Vagina (tissue), 2 donors: ENCODE results near the gene QARS1. TPM values are rescaled to one million over a fixed set of nuclear protein-coding genes. Genes with fewer than 3 reads are reported as not detected.

ENCODE experiments used
- DNase-seq, 2 donors: peaks; one replicate each; pipeline ENCODE4 v3.0.0-alpha.2; 2017; ENCODE audit errors: extremely low spot score in 2 of 2
- H3K27ac ChIP-seq: fragments of 200-600 bp; sonication (generic); one replicate; pipeline ENCODE4 v1.5.1; 2019
- H3K27me3 ChIP-seq: fragments of 200-600 bp; sonication (generic); one replicate; pipeline ENCODE4 v1.5.1; 2019
- H3K36me3 ChIP-seq, 2 donors: fragments of 200-600 bp; sonication (generic); one replicate each; pipeline ENCODE4 v1.5.1; 2017 to 2019
- H3K4me1 ChIP-seq: fragments of 200-600 bp; sonication (generic); one replicate; pipeline ENCODE4 v1.5.1; 2019
- H3K4me3 ChIP-seq, 2 donors: fragments of 200-600 bp; sonication (generic); 1 replicate in 1 of 2; 2 replicates in 1 of 2; pipeline ENCODE4 v1.5.1; 2016 to 2019
- H3K9me3 ChIP-seq: fragments of 200-600 bp; sonication (generic); one replicate; pipeline ENCODE4 v1.5.1; 2019
- POLR2A ChIP-seq, 2 donors: fragments of 450-650 bp; IDR thresholded peaks; one replicate each; pipeline ENCODE4 v1.6.1; 2017; ENCODE audit warnings: antibody characterized with exemption in 2 of 2, mild to moderate bottlenecking in 2 of 2, moderate library complexity in 2 of 2
- POLR2AphosphoS5 ChIP-seq, 2 donors: sonication (generic); formaldehyde crosslinking; IDR thresholded peaks; one replicate each; pipeline ENCODE4 v1.9.0; 2017; ENCODE audit warnings: antibody characterized with exemption in 2 of 2, mild to moderate bottlenecking in 2 of 2, low read depth in 1 of 2; ENCODE audit not compliant: insufficient read depth in 1 of 2
- intact Hi-C: fragments of 100-400 bp; cut with DNase I; formaldehyde crosslinking; loops from one replicate; pipeline ENCODE4 v1.15.1; 2023
- total RNA-seq: library from RNA; depleted of rRNA; stranded (reverse); fragments of >200 nt; gene quantifications from one replicate; pipeline ENCODE4 v1.2.3, GENCODE V29; 2016
- TF ChIP-seq, protein P1 (sequence below), 3 experiments: fragments of 450-650 bp in 2 of 3; fragments of 200-600 bp in 1 of 3; sonication (generic) in 1 of 3; IDR thresholded peaks; one replicate each; pipeline ENCODE4 v1.5.1; 2017 to 2019; ENCODE audit warnings: antibody characterized with exemption in 3 of 3, mild to moderate bottlenecking in 2 of 3, moderate library complexity in 2 of 3

The QARS1 gene
- total RNA-seq, 1 donor from 2014 or later = 223 TPM

GRCh38 chr3:49135499-49135898 is 30.9 kb upstream of the QARS1 start:
- H3K27ac ChIP-seq = no peak overlapping the region
- no peaks in the 10 kb centered on the region for H3K9me3 ChIP-seq
- peaks cover 26% of the 10 kb centered on the region for H3K4me1 ChIP-seq
- H3K4me3 ChIP-seq = no peak overlapping the region
- H3K27me3 ChIP-seq = no peaks in the 10 kb centered on the region
- TF ChIP-seq, protein P1, sequence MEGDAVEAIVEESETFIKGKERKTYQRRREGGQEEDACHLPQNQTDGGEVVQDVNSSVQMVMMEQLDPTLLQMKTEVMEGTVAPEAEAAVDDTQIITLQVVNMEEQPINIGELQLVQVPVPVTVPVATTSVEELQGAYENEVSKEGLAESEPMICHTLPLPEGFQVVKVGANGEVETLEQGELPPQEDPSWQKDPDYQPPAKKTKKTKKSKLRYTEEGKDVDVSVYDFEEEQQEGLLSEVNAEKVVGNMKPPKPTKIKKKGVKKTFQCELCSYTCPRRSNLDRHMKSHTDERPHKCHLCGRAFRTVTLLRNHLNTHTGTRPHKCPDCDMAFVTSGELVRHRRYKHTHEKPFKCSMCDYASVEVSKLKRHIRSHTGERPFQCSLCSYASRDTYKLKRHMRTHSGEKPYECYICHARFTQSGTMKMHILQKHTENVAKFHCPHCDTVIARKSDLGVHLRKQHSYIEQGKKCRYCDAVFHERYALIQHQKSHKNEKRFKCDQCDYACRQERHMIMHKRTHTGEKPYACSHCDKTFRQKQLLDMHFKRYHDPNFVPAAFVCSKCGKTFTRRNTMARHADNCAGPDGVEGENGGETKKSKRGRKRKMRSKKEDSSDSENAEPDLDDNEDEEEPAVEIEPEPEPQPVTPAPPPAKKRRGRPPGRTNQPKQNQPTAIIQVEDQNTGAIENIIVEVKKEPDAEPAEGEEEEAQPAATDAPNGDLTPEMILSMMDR (IDR thresholded peaks at IDR 0.05) = no peak
- TF ChIP-seq POLR2AphosphoS5 (IDR thresholded peaks at IDR 0.05; ENCODE audit: insufficient read depth in 1 of 2, low read depth in 1 of 2) = no peak
- no peak for TF ChIP-seq POLR2A (IDR thresholded peaks at IDR 0.05)
- no peak for DNase-seq
- peaks cover 0 to 6% of the 10 kb centered on the region in 2 donors for H3K36me3 ChIP-seq
- intact Hi-C loops = no loop called here

- DNase-seq = no peak
- Histone ChIP-seq H3K36me3 (peaks cover 0 to 6% of the 10 kb centered on the region in 2 donors), H3K4me1 (peaks cover 34% of the 10 kb centered on the region), H3K27me3 (no peaks in the 10 kb centered on the region), H3K4me3 (peak overlapping the region; percentile 87 to 90), H3K9me3 (no peaks in the 10 kb centered on the region), H3K27ac (peak overlapping the region; percentile 93)
- intact Hi-C loops = no loop called here
- TF ChIP-seq, protein P1 (IDR thresholded peaks at IDR 0.05) = no peak
- TF ChIP-seq POLR2AphosphoS5 (IDR thresholded peaks at IDR 0.05; ENCODE audit: insufficient read depth in 1 of 2, low read depth in 1 of 2) = no peak
- no peak for TF ChIP-seq POLR2A (IDR thresholded peaks at IDR 0.05)
Measured at GRCh38 chr3:49134471-49135265, 30.1 kb upstream of the QARS1 start.

DNA sequence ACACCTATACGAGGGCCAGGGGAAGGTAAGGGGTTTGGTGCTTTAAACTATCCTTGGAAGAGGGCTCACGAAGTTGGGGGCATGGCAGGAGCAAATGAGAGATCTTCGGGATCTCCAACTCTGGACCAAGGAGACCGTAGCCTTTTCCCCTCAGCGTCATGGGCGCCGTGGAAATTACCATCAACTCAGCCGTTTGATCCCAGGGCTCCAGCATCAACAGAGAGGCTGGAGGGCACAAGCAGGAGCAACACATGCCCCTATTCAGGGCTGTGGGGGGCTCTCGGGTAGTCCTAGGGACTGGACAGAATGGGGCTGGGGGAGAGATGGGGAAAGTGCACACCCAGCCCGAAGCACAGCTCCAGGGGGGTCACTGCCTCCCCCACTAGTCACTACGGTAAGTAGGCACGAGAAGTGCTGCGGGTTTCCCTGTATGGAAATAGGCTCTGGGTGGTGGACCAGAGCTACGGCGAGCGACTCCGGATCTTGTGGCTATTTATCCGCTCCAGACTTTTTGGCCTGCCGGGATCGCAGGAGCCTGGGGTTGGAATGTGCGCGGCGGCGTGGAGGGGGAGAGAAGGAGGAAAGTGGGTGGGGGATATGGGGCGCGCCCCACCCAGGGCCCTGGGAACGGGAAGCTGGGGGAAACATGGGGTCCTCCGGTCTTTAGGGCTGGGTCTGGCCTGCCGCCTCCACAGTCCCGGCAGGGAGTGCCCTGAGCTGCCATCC is 28.8 kb upstream of the QARS1 start:
- TF ChIP-seq, protein P1 (IDR thresholded peaks at IDR 0.05) = no peak
- TF ChIP-seq POLR2A (IDR thresholded peaks at IDR 0.05) = peak in 1 of 2 donors; percentile 31
- peak; percentile 43 to 52 for TF ChIP-seq POLR2AphosphoS5 (IDR thresholded peaks at IDR 0.05; ENCODE audit: insufficient read depth in 1 of 2, low read depth in 1 of 2)

GRCh38 chr3:49132437-49133225 is 28.1 kb upstream of the QARS1 start, which contains the start of gene LAMB2:
TSS of gene LAMB2 (minus strand) at chr3:49133050. CDS start at chr3:49132867, 183 bp downstream.
- Histone ChIP-seq H3K4me1 (peaks cover 34% of the 10 kb centered on the region), H3K9me3 (no peaks in the 10 kb centered on the region), H3K27me3 (no peaks in the 10 kb centered on the region), H3K36me3 (peaks cover 0 to 13% of the 10 kb centered on the region in 2 donors), H3K4me3 (peak within 1 kb of the TSS; percentile 87 to 90), H3K27ac (peak within 1 kb of the TSS; percentile 93)
- no peak for DNase-seq
- intact Hi-C loops = no loop called here
- TF ChIP-seq, protein P1 (IDR thresholded peaks at IDR 0.05) = peak in 1 of 3 experiments; percentile 15
- TF ChIP-seq POLR2A (IDR thresholded peaks at IDR 0.05) = peak in 1 of 2 donors; percentile 24
- peak; percentile 80 to 82 for TF ChIP-seq POLR2AphosphoS5 (IDR thresholded peaks at IDR 0.05; ENCODE audit: insufficient read depth in 1 of 2, low read depth in 1 of 2)

More for the DNA sequence above, 28.8 kb upstream of the QARS1 start:
- DNase-seq = no peak
- Histone ChIP-seq H3K4me1 (peaks cover 34% of the 10 kb centered on the region), H3K36me3 (peaks cover 0 to 9% of the 10 kb centered on the region in 2 donors), H3K4me3 (peak overlapping the region; percentile 87 to 90), H3K27ac (peak overlapping the region; percentile 93), H3K9me3 (no peaks in the 10 kb centered on the region), H3K27me3 (no peaks in the 10 kb centered on the region)
- intact Hi-C loops = no loop called here
